Neuronal stem cell (in vitro differentiated cells): ENCODE measurements around the gene MYPN.

ENCODE experiments used
- DNase-seq: peaks from one replicate; pipeline ENCODE4 v3.0.0-alpha.2; 2013; ENCODE audit warnings: low spot score
- H2AFZ ChIP-seq: one replicate; pipeline ENCODE4 v1.6.1; 2013; ENCODE audit warnings: mild to moderate bottlenecking, low read length, inconsistent platforms
- H2AK5ac ChIP-seq: 2 replicates; pipeline ENCODE4 v1.6.1; 2013; ENCODE audit warnings: low read depth, mild to moderate bottlenecking, inconsistent platforms, low read length, moderate library complexity, mixed read lengths
- H2BK120ac ChIP-seq: 2 replicates; pipeline ENCODE4 v1.6.1; 2013; ENCODE audit warnings: low read depth, mild to moderate bottlenecking, inconsistent platforms, low read length, moderate library complexity, mixed read lengths
- H2BK12ac ChIP-seq: one replicate; pipeline ENCODE4 v1.6.1; 2013; ENCODE audit warnings: low read length, inconsistent platforms
- H2BK15ac ChIP-seq: 2 replicates; pipeline ENCODE4 v1.6.1; 2013; ENCODE audit warnings: mild to moderate bottlenecking, low read length, inconsistent platforms, mixed read lengths
- H2BK5ac ChIP-seq: one replicate; pipeline ENCODE4 v1.6.1; 2013; ENCODE audit warnings: inconsistent platforms, mild to moderate bottlenecking, low read length, moderate library complexity
- H3K14ac ChIP-seq: one replicate; pipeline ENCODE4 v1.6.1; 2013; ENCODE audit warnings: low read length, inconsistent platforms
- H3K18ac ChIP-seq: 2 replicates; pipeline ENCODE4 v1.6.1; 2013; ENCODE audit warnings: low read length, inconsistent platforms
- H3K23ac ChIP-seq: 2 replicates; pipeline ENCODE4 v1.6.1; 2013; ENCODE audit warnings: low read depth, mild to moderate bottlenecking, mixed read lengths, low read length, inconsistent platforms; ENCODE audit not compliant: poor library complexity
- H3K27ac ChIP-seq: replicated peaks from 3 replicates; pipeline ENCODE4 v1.5.1; 2013; ENCODE audit warnings: low read length, inconsistent platforms
- H3K27me3 ChIP-seq, 3 experiments: 2 replicates each; pipeline ENCODE4 v1.6.1; 2013; ENCODE audit warnings: low read length in 3 of 3, mild to moderate bottlenecking in 2 of 3, inconsistent platforms in 1 of 3, low read depth in 1 of 3, mixed read lengths in 1 of 3, moderate library complexity in 1 of 3; ENCODE audit not compliant: control insufficient read depth in 3 of 3, insufficient read depth in 3 of 3
- H3K36me3 ChIP-seq, 2 donors: replicated peaks in 1 of 2; 2 replicates each; pipeline ENCODE4 v1.6.1; 2013; ENCODE audit warnings: low read length in 2 of 2; ENCODE audit not compliant: control insufficient read depth in 2 of 2, insufficient read depth in 2 of 2
- H3K4ac ChIP-seq: 2 replicates; pipeline ENCODE4 v1.6.1; 2013; ENCODE audit warnings: inconsistent platforms, mild to moderate bottlenecking, low read length, moderate library complexity
- H3K4me1 ChIP-seq, 2 donors: 1 replicate in 1 of 2; 2 replicates in 1 of 2; pipeline ENCODE4 v1.6.1; 2013; ENCODE audit warnings: low read length in 2 of 2, low read depth in 1 of 2; ENCODE audit not compliant: control insufficient read depth in 2 of 2, insufficient read depth in 1 of 2
- H3K4me2 ChIP-seq: one replicate; pipeline ENCODE4 v1.6.1; 2013; ENCODE audit warnings: mild to moderate bottlenecking, low read length, inconsistent platforms; ENCODE audit not compliant: insufficient read depth, poor library complexity, severe bottlenecking
- H3K4me3 ChIP-seq, 2 donors: 2 replicates each; pipeline ENCODE4 v1.5.1; 2013; ENCODE audit warnings: low read length in 2 of 2, mild to moderate bottlenecking in 2 of 2, inconsistent platforms in 1 of 2, moderate library complexity in 1 of 2
- H3K79me1 ChIP-seq: one replicate; pipeline ENCODE4 v1.6.1; 2013; ENCODE audit warnings: low read depth, mild to moderate bottlenecking, inconsistent platforms, low read length, moderate library complexity
- H3K9ac ChIP-seq: one replicate; pipeline ENCODE4 v1.6.1; 2013; ENCODE audit warnings: mild to moderate bottlenecking, low read depth, low read length, inconsistent platforms; ENCODE audit not compliant: poor library complexity
- H3K9me3 ChIP-seq, 2 donors: replicated peaks in 1 of 2; 2 replicates each; pipeline versions ENCODE3 to v1.6.1; 2013; ENCODE audit warnings: low read length in 2 of 2, mild to moderate bottlenecking in 2 of 2, inconsistent platforms in 1 of 2, low read depth in 1 of 2, mixed read lengths in 1 of 2, moderate library complexity in 1 of 2; ENCODE audit not compliant: control insufficient read depth in 2 of 2, insufficient read depth in 1 of 2
- H4K8ac ChIP-seq: one replicate; pipeline ENCODE4 v1.6.1; 2013; ENCODE audit warnings: low read depth, mild to moderate bottlenecking, inconsistent platforms, low read length, moderate library complexity
- H4K91ac ChIP-seq: one replicate; pipeline ENCODE4 v1.6.1; 2013; ENCODE audit warnings: low read length, low read depth, mild to moderate bottlenecking, inconsistent platforms; ENCODE audit not compliant: poor library complexity
- WGBS, 2 donors: extraction: QIAGEN DNeasy Blood & Tissue Kit; methylation state at CpG; one replicate each; pipeline ENCODE4 v1.1.7; 2013; ENCODE audit warnings: missing lambda C conversion rate in 2 of 2, mixed read lengths in 1 of 2; ENCODE audit not compliant: insufficient read length in 2 of 2, insufficient replicate concordance in 1 of 2; ENCODE audit errors: extremely low coverage in 2 of 2; 5-methylcytosine and 5-hydroxymethylcytosine counted together

The MYPN gene

GRCh38 chr10:68139448-68140272 lies 30.4 kb downstream of the MYPN start:
- Histone ChIP-seq H4K91ac (no peak overlapping the region), H3K23ac (no peak overlapping the region), H2AK5ac (no peak overlapping the region), H3K79me1 (no peaks in the 10 kb centered on the region), H3K36me3 (no peaks in the 10 kb centered on the region), H2AFZ (no peak overlapping the region), H2BK12ac (no peak overlapping the region), H3K4me2 (no peak overlapping the region), H3K27me3 (peaks cover 0 to 3% (median 0%) of the 10 kb centered on the region in 3 experiments), H2BK120ac (no peak overlapping the region), H3K9ac (no peak overlapping the region), H2BK15ac (no peak overlapping the region), H3K18ac (no peak overlapping the region), H3K4ac (no peak overlapping the region), H3K4me3 (no peak overlapping the region), H3K14ac (no peak overlapping the region), H3K27ac (no peak overlapping the region), H4K8ac (no peak overlapping the region), H3K4me1 (no peaks in the 10 kb centered on the region), H3K9me3 (no peaks in the 10 kb centered on the region), H2BK5ac (no peak overlapping the region)
- DNase-seq, result no peak
- WGBS, 2 donors, result no CpG with 5 or more reads among the region's 6 CpGs

GRCh38 chr10:68142761-68143160 lies 33.5 kb downstream of the MYPN start:
- H3K4ac ChIP-seq, result no peak overlapping the region
- H4K91ac ChIP-seq, result no peak overlapping the region
- H2AK5ac ChIP-seq, result no peak overlapping the region
- no peaks in the 10 kb centered on the region for H3K36me3 ChIP-seq
- no peaks in the 10 kb centered on the region for H3K79me1 ChIP-seq
- H3K4me2 ChIP-seq, result no peak overlapping the region
- WGBS, 2 donors, result no CpG with 5 or more reads among the region's 4 CpGs
- no peak for DNase-seq
- no peak overlapping the region for H3K27ac ChIP-seq
- H2BK15ac ChIP-seq, result no peak overlapping the region
- no peak overlapping the region for H3K18ac ChIP-seq
- no peak overlapping the region for H2BK12ac ChIP-seq
- no peaks in the 10 kb centered on the region for H3K4me1 ChIP-seq
- no peak overlapping the region for H3K14ac ChIP-seq
- H2BK120ac ChIP-seq, result no peak overlapping the region
- H3K23ac ChIP-seq, result no peak overlapping the region
- H3K4me3 ChIP-seq, result no peak overlapping the region
- no peak overlapping the region for H2AFZ ChIP-seq
- no peak overlapping the region for H3K9ac ChIP-seq
- no peak overlapping the region for H4K8ac ChIP-seq
- no peak overlapping the region for H2BK5ac ChIP-seq
- H3K27me3 ChIP-seq, result peaks cover 0 to 8% (median 0%) of the 10 kb centered on the region in 3 experiments
- H3K9me3 ChIP-seq, result no peaks in the 10 kb centered on the region

- Histone ChIP-seq H3K18ac (no peak overlapping the region), H3K79me1 (no peaks in the 10 kb centered on the region), H2BK120ac (no peak overlapping the region), H2AK5ac (no peak overlapping the region), H2BK5ac (no peak overlapping the region), H3K4me2 (no peak overlapping the region), H4K8ac (no peak overlapping the region), H3K4ac (no peak overlapping the region), H3K27ac (no peak overlapping the region), H3K27me3 (peaks cover 0 to 11% (median 0%) of the 10 kb centered on the region in 3 experiments), H2AFZ (no peak overlapping the region), H4K91ac (no peak overlapping the region), H3K36me3 (no peaks in the 10 kb centered on the region), H3K23ac (no peak overlapping the region), H3K4me1 (no peaks in the 10 kb centered on the region), H2BK15ac (no peak overlapping the region), H2BK12ac (no peak overlapping the region), H3K9me3 (no peaks in the 10 kb centered on the region), H3K9ac (no peak overlapping the region), H3K4me3 (no peak overlapping the region), H3K14ac (no peak overlapping the region)
- no CpG with 5 or more reads among the region's 6 CpGs for WGBS, 2 donors
- DNase-seq, result no peak
These were observed 35.4 kb downstream of the MYPN start for GRCh38 chr10:68144709-68145108.

- H3K4me3 ChIP-seq, result no peak overlapping the region
- no peak overlapping the region for H3K14ac ChIP-seq
- H3K4me1 ChIP-seq, result no peaks in the 10 kb centered on the region
- no peak overlapping the region for H4K91ac ChIP-seq
- H3K79me1 ChIP-seq, result no peaks in the 10 kb centered on the region
- no peak overlapping the region for H2AK5ac ChIP-seq
- H3K9me3 ChIP-seq, result no peaks in the 10 kb centered on the region
- H3K9ac ChIP-seq, result no peak overlapping the region
- no peak overlapping the region for H2BK15ac ChIP-seq
- no peaks in the 10 kb centered on the region for H3K36me3 ChIP-seq
- H3K27ac ChIP-seq, result no peak overlapping the region
- H2BK120ac ChIP-seq, result no peak overlapping the region
- WGBS, 2 donors, result no CpG with 5 or more reads among the region's 3 CpGs
- H2BK5ac ChIP-seq, result no peak overlapping the region
- no peak for DNase-seq
- H3K4me2 ChIP-seq, result no peak overlapping the region
- H4K8ac ChIP-seq, result no peak overlapping the region
- H3K18ac ChIP-seq, result no peak overlapping the region
- H2AFZ ChIP-seq, result no peak overlapping the region
- H3K4ac ChIP-seq, result no peak overlapping the region
- H2BK12ac ChIP-seq, result no peak overlapping the region
- peaks cover 0 to 9% (median 0%) of the 10 kb centered on the region in 3 experiments for H3K27me3 ChIP-seq
- no peak overlapping the region for H3K23ac ChIP-seq
These were observed 36.4 kb downstream of the MYPN start for GRCh38 chr10:68145705-68146104.
